ENCODE results near the gene GTF2H3.

Gene GTF2H3

GRCh38 chr12:123645380-123645779, 11.8 kb downstream of the GTF2H3 start:
- no peak for DNase-seq (ENCODE audit: low read depth, low spot score)

GRCh38 chr12:123645878-123646277, 12.2 kb downstream of the GTF2H3 start:
- no peak for DNase-seq (ENCODE audit: low read depth, low spot score)

- DNase-seq (ENCODE audit: low read depth, low spot score), result no peak
These were observed 14.8 kb downstream of the GTF2H3 start for GRCh38 chr12:123648401-123648800.

DNA sequence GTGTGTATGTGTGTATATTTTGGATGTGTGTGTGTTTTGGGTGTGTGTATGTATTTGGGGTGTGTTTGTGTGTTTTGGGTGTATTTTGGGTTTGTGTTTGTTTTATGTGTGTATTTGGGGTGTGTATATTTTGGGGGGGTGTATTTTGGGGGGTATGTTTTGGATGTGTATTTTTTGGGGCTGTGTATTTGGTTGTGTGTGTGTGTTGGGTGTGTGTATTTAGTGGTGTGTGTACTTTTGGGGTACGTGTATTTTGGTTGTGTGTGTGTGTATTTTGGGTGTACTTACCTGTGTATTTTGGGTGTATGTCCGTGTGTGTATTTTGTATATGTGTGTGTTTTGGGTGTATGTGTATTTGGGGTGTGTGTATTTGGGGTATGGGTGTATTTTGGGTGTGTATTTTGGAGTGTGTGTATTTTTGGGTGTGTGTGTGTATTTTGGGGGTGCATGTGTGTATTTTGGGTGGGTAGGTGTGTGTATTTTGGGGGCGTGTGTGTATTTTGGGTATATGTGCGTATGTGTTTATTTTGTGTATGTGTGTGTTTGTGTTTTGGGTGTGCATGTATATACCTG, 20.6 kb downstream of the GTF2H3 start:
- no peak for DNase-seq (ENCODE audit: low read depth, low spot score)

GRCh38 chr12:123655420-123655819, 21.8 kb downstream of the GTF2H3 start:
- no peak for DNase-seq (ENCODE audit: low read depth, low spot score)

GRCh38 chr12:123656392-123656791, 22.8 kb downstream of the GTF2H3 start:
- no peak for DNase-seq (ENCODE audit: low read depth, low spot score)

DNA sequence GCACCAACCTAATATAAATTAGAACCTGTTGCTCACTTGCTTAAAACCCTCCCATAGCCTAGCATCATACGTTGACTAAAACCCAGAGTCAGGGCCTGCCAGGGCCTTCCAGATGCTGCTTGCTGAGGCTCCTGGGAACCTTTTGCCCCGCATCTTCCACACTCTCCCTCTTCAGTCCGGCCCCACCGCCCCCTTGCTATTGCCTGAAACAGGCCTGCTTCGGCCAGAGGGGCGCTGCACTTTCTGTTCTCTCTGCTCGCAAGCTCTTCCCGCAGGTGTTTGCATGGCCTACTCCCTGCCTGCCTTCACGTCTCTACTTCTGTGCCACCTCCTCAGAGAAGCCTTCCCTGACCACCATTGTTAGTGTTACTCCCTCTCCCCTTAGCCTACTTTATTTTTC, 23.6 kb downstream of the GTF2H3 start:
- no peak for DNase-seq (ENCODE audit: low read depth, low spot score)

- peak; percentile 3 for DNase-seq (ENCODE audit: low read depth, low spot score)
These were observed 26.5 kb downstream of the GTF2H3 start for GRCh38 chr12:123659996-123660727.

GRCh38 chr12:123667771-123668170, 34.1 kb downstream of the GTF2H3 start:
- no peak for DNase-seq (ENCODE audit: low read depth, low spot score)

DNA sequence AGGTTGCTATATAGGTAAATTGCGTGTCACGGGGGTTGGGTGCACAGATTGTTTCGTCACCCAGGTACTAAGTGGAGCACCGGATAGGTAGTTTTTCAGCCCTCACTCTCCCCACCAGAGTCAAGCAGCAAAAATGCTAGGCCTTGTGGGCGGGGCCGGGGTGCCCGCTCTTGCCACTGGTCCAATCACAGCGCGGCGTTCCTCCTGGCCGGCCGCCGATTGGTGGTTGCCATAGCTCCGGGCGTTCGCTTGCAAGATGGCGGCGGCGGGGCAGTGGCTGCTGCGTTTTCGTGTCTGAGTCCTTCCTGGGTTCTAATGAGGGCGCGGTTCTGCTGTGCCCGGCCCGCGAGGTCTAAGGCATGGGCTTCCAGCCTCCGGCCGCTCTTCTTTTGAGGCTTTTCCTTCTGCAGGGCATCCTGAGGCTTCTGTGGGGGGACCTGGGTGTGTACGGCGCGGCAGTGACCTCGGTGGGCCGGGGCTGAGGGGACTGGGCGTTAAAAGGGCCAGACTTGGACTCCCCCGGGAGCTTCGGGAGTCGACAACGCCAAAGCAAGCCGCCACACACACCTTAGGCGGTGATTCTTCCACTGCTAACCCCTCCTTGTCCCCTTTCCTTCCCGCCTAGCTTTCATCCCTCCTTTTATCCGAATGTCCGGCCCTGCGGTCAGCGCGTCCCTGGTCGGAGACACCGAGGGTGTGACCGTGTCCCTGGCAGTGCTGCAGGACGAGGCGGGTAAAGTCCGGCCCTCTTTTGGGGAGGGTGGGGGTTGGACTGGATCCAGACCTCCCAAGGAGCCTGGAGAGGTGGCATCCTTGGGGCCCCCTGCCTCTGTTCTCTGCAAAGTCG, 37.5 kb downstream of the GTF2H3 start, which contains the start of gene TCTN2:
Gene TCTN2 (plus strand): TSS at position 232 of the 847 bp plus-strand sequence. CDS start 128 bp downstream, at position 360.
- peak; percentile 60 for DNase-seq (ENCODE audit: low read depth, low spot score)

GRCh38 chr12:123671876-123672275, 38.2 kb downstream of the GTF2H3 start:
- DNase-seq (ENCODE audit: low read depth, low spot score), result no peak

GRCh38 chr12:123675436-123675835, 41.8 kb downstream of the GTF2H3 start:
- DNase-seq (ENCODE audit: low read depth, low spot score), result no peak

- DNase-seq (ENCODE audit: low read depth, low spot score), result no peak
These were observed 43.1 kb downstream of the GTF2H3 start for GRCh38 chr12:123676616-123677320.

GRCh38 chr12:123678981-123679380, 45.4 kb downstream of the GTF2H3 start:
- no peak for DNase-seq (ENCODE audit: low read depth, low spot score)

GRCh38 chr12:123681605-123682004, 48.0 kb downstream of the GTF2H3 start:
- DNase-seq (ENCODE audit: low read depth, low spot score), result no peak

GRCh38 chr12:123683964-123684363, 50.3 kb downstream of the GTF2H3 start:
- no peak for DNase-seq (ENCODE audit: low read depth, low spot score)

- no peak for DNase-seq (ENCODE audit: low read depth, low spot score)
These were observed 53.1 kb downstream of the GTF2H3 start for GRCh38 chr12:123686636-123687190.

GRCh38 chr12:123690191-123690840, 56.7 kb downstream of the GTF2H3 start:
- DNase-seq (ENCODE audit: low read depth, low spot score), result no peak

- DNase-seq (ENCODE audit: low read depth, low spot score), result no peak
These were observed 62.6 kb downstream of the GTF2H3 start for GRCh38 chr12:123696207-123696606.

GRCh38 chr12:123696646-123697045, 63.0 kb downstream of the GTF2H3 start:
- no peak for DNase-seq (ENCODE audit: low read depth, low spot score)

GRCh38 chr12:123705935-123706334, 72.3 kb downstream of the GTF2H3 start:
- no peak for DNase-seq (ENCODE audit: low read depth, low spot score)
